Thyroid gland (tissue), 4 donors: Measurements from ENCODE around the gene NAP1L4.

Experiments used
- CTCF ChIP-seq, 6 experiments: fragments of 200-600 bp in 3 of 6; fragments of 450-650 bp in 3 of 6; sonication (generic) in 3 of 6; IDR thresholded peaks; one replicate each; pipeline ENCODE4 v1.5.1; 2016 to 2019; ENCODE audit warnings: antibody characterized with exemption in 6 of 6, mild to moderate bottlenecking in 2 of 6, inconsistent platforms in 1 of 6, moderate library complexity in 1 of 6
- POLR2A ChIP-seq, 2 donors: fragments of 450-650 bp; IDR thresholded peaks; one replicate each; pipeline ENCODE4 v1.6.1; 2017; ENCODE audit warnings: antibody characterized with exemption in 2 of 2, mild to moderate bottlenecking in 2 of 2, moderate library complexity in 1 of 2

- TF ChIP-seq CTCF (IDR thresholded peaks at IDR 0.05) (no peak), POLR2A (IDR thresholded peaks at IDR 0.05) (no peak)
These were observed 8.2 kb downstream of the NAP1L4 start for GRCh38 chr11:2983908-2984307.
